Endodermal cell (in vitro differentiated cells): ENCODE data around the gene STXBP6. TPM values are rescaled to one million over a fixed set of nuclear protein-coding genes. Genes with fewer than 3 reads are reported as not detected.

Experiments
- DNase-seq: peaks from one replicate; pipeline ENCODE4 v3.0.0-alpha.2; 2017
- H3K27ac ChIP-seq: 2 replicates; pipeline ENCODE4 v1.5.1; 2013; ENCODE audit warnings: mild to moderate bottlenecking, low read depth, low read length, moderate library complexity
- H3K27me3 ChIP-seq: 2 replicates; pipeline ENCODE4 v1.6.1; 2013; ENCODE audit warnings: mild to moderate bottlenecking, low read length, moderate library complexity; ENCODE audit not compliant: insufficient read depth, control insufficient read depth, poor library complexity, severe bottlenecking
- H3K36me3 ChIP-seq: 2 replicates; pipeline ENCODE4 v1.7.0; 2013; ENCODE audit warnings: mild to moderate bottlenecking, low read length, moderate library complexity; ENCODE audit not compliant: control insufficient read depth, insufficient read depth
- H3K4me1 ChIP-seq: one replicate; pipeline ENCODE4 v1.7.0; 2013; ENCODE audit warnings: low read length; ENCODE audit not compliant: control insufficient read depth, insufficient read depth
- H3K4me3 ChIP-seq: 2 replicates; pipeline ENCODE4 v1.5.1; 2013; ENCODE audit warnings: mild to moderate bottlenecking, low read length, moderate library complexity
- H3K9ac ChIP-seq: 2 replicates; pipeline ENCODE4 v1.6.1; 2013; ENCODE audit warnings: mild to moderate bottlenecking, low read length, moderate library complexity; ENCODE audit not compliant: poor library complexity, severe bottlenecking; ENCODE audit errors: extremely low read depth
- H3K9me3 ChIP-seq: 2 replicates; pipeline ENCODE4 v1.6.1; 2013; ENCODE audit warnings: mild to moderate bottlenecking, low read length, moderate library complexity; ENCODE audit not compliant: control insufficient read depth
- H3K27ac Mint-ChIP-seq: 2 replicates; pipeline ENCODE4 v1.8.0; 2020; ENCODE audit warnings: mixed read lengths
- H3K27me3 Mint-ChIP-seq: 2 replicates; pipeline ENCODE4 v1.8.0; 2021; ENCODE audit warnings: mild to moderate bottlenecking, mixed read lengths; ENCODE audit not compliant: insufficient read depth
- H3K36me3 Mint-ChIP-seq: 2 replicates; pipeline ENCODE4 v1.8.0; 2020; ENCODE audit warnings: low read depth, mixed read lengths
- H3K4me1 Mint-ChIP-seq: 2 replicates; pipeline ENCODE4 v1.8.0; 2020; ENCODE audit warnings: mixed read lengths
- H3K4me3 Mint-ChIP-seq: 2 replicates; pipeline ENCODE4 v1.8.0; 2020; ENCODE audit warnings: mild to moderate bottlenecking, moderate library complexity, mixed read lengths
- H3K9me3 Mint-ChIP-seq: 2 replicates; pipeline ENCODE4 v1.8.0; 2020; ENCODE audit warnings: mild to moderate bottlenecking, mixed read lengths
- CTCF ChIP-seq: fragments of 200-600 bp; sonication (generic); conservative IDR thresholded peaks from 2 replicates; pipeline ENCODE4 v1.5.0; 2021; ENCODE audit warnings: antibody characterized with exemption, mild to moderate bottlenecking
- WGBS, 2 experiments: methylation state at CpG; one replicate each; pipeline versions ENCODE4 v1.1.5 to v1.1.7; 2013; ENCODE audit warnings: missing lambda C conversion rate in 2 of 2, mixed read lengths in 1 of 2; ENCODE audit not compliant: insufficient coverage in 1 of 2, insufficient read length in 1 of 2; 5-methylcytosine and 5-hydroxymethylcytosine counted together
- total RNA-seq, 2 donors: library from RNA; stranded (reverse); fragmentation: NEBNext Ultra II Directional in 1 of 2; extraction: Animal tissue kit (Norgen Biotek cat#: 25700) in 1 of 2; gene quantifications; 2 replicates in 1 of 2; 3 replicates in 1 of 2; pipeline ENCODE4 v1.2.1, GENCODE V29; 2021

STXBP6 gene
- total RNA-seq, 2 donors from 2014 or later, result 0.64 to 1.5 TPM

GRCh38 chr14:24829862-24830261 is 220.1 kb downstream of the STXBP6 start:
- Histone ChIP-seq H3K9ac (no peak overlapping the region), H3K27me3 (peaks cover 37% of the 10 kb centered on the region), H3K27ac (no peak overlapping the region), H3K4me1 (no peaks in the 10 kb centered on the region), H3K36me3 (no peaks in the 10 kb centered on the region), H3K4me3 (no peak overlapping the region), H3K9me3 (no peaks in the 10 kb centered on the region)
- H3K4me1 Mint-ChIP-seq, result no peaks in the 10 kb centered on the region
- WGBS, 2 experiments, result 50 to 69% methylated on average over 2 of the region's 2 CpGs
- no peak overlapping the region for H3K27ac Mint-ChIP-seq
- no peaks in the 10 kb centered on the region for H3K9me3 Mint-ChIP-seq
- no peak for DNase-seq
- no peak overlapping the region for H3K4me3 Mint-ChIP-seq
- TF ChIP-seq CTCF, result no peak
- H3K27me3 Mint-ChIP-seq, result no peaks in the 10 kb centered on the region
- no peaks in the 10 kb centered on the region for H3K36me3 Mint-ChIP-seq

DNA sequence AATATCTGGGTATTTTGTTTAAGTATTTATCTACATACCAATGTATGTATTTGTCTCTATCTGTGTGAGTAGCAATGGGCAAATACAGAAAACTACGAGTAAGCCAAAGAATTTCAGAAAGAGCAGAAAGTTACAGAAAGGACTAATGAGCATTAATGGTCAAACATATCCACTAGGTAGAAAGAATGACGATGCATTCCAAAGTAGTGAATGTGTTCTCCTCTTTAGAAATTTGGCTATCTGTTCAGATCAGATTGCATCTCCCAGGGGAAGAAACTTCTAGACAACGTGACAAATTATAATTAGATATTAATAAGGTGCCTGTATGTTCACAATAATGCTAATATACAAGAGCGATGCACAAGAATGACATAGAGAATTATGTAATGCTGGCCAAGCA is 221.5 kb downstream of the STXBP6 start:
- no peaks in the 10 kb centered on the region for H3K9me3 Mint-ChIP-seq

GRCh38 chr14:24826390-24826789 is 223.6 kb downstream of the STXBP6 start:
- H3K4me3 ChIP-seq, result no peak overlapping the region
- H3K27ac ChIP-seq, result no peak overlapping the region
- no peak overlapping the region for H3K9ac ChIP-seq
- H3K9me3 Mint-ChIP-seq, result no peaks in the 10 kb centered on the region
- DNase-seq, result no peak
- no peaks in the 10 kb centered on the region for H3K36me3 ChIP-seq
- no peak overlapping the region for H3K27ac Mint-ChIP-seq
- H3K27me3 ChIP-seq, result peaks cover 20% of the 10 kb centered on the region
- H3K9me3 ChIP-seq, result no peaks in the 10 kb centered on the region
- no peaks in the 10 kb centered on the region for H3K27me3 Mint-ChIP-seq
- no peak for TF ChIP-seq CTCF
- H3K36me3 Mint-ChIP-seq, result no peaks in the 10 kb centered on the region
- H3K4me1 Mint-ChIP-seq, result no peaks in the 10 kb centered on the region
- no peaks in the 10 kb centered on the region for H3K4me1 ChIP-seq
- 89% methylated on average over 5 of the region's 5 CpGs for WGBS, 2 experiments
- H3K4me3 Mint-ChIP-seq, result no peak overlapping the region

More for the DNA sequence above, 221.5 kb downstream of the STXBP6 start:
- Histone ChIP-seq H3K27ac (no peak overlapping the region), H3K4me3 (no peak overlapping the region), H3K36me3 (no peaks in the 10 kb centered on the region), H3K9me3 (no peaks in the 10 kb centered on the region), H3K9ac (no peak overlapping the region), H3K4me1 (no peaks in the 10 kb centered on the region), H3K27me3 (peaks cover 37% of the 10 kb centered on the region)
- no peaks in the 10 kb centered on the region for H3K4me1 Mint-ChIP-seq
- H3K27ac Mint-ChIP-seq, result no peak overlapping the region
- H3K36me3 Mint-ChIP-seq, result no peaks in the 10 kb centered on the region
- no peak overlapping the region for H3K4me3 Mint-ChIP-seq
- TF ChIP-seq CTCF, result no peak
- DNase-seq, result no peak
- WGBS, 2 experiments, result 95 to 100% methylated on average over 3 to 4 of the region's 4 CpGs
- H3K27me3 Mint-ChIP-seq, result no peaks in the 10 kb centered on the region
